Measurements from ENCODE around the gene MYO3B. TPM values are rescaled to one million over a fixed set of nuclear protein-coding genes. Genes with fewer than 3 reads are reported as not detected.
A peak's percentile ranks its signal among the peaks of the same experiment; 100 is the strongest.

MYO3B gene
- total RNA-seq, 1 experiment from 2014 or later, result not detected

- Mint-ChIP-seq H3K9me3 (ENCODE audit: unreplicated experiment) (no peaks in the 10 kb centered on the region), H3K27ac (ENCODE audit: low read depth, unreplicated experiment) (no peak overlapping the region), H3K4me3 (ENCODE audit: unreplicated experiment) (no peak overlapping the region), H3K27me3 (ENCODE audit: insufficient read depth, unreplicated experiment) (no peaks in the 10 kb centered on the region), H3K4me1 (ENCODE audit: insufficient read depth, unreplicated experiment) (no peaks in the 10 kb centered on the region), H3K36me3 (ENCODE audit: insufficient read depth, unreplicated experiment) (no peaks in the 10 kb centered on the region)
- no peak for TF ChIP-seq CTCF (IDR thresholded peaks at IDR 0.05; ENCODE audit: unreplicated experiment)
- BruUV-seq (replicated peaks), result no TSS peak
- intact Hi-C loops (cut with micrococcal nuclease), result no loop called here
- DNase-seq (ENCODE audit: unreplicated experiment), result no peak
- POLR2A ChIA-PET, result interaction anchor here (0.6 to 0.9 kb wide), 2 partner anchors 11 to 71 kb away, joined by 3 read pairs; no protein-coding TSS in a partner anchor
- CTCF ChIA-PET, result no interaction called here
Measured at GRCh38 chr2:170229744-170230143, 51.8 kb downstream of the MYO3B start.

GRCh38 chr2:170235860-170236679, 58.1 kb downstream of the MYO3B start:
- no TSS peak for BruUV-seq (replicated peaks)
- TF ChIP-seq CTCF (IDR thresholded peaks at IDR 0.05; ENCODE audit: unreplicated experiment), result peak; percentile 60
- peak; percentile 70 for DNase-seq (ENCODE audit: unreplicated experiment)
- no peak overlapping the region for H3K4me3 Mint-ChIP-seq (ENCODE audit: unreplicated experiment)
- H3K9me3 Mint-ChIP-seq (ENCODE audit: unreplicated experiment), result no peaks in the 10 kb centered on the region
- H3K36me3 Mint-ChIP-seq (ENCODE audit: insufficient read depth, unreplicated experiment), result no peaks in the 10 kb centered on the region
- H3K4me1 Mint-ChIP-seq (ENCODE audit: insufficient read depth, unreplicated experiment), result no peaks in the 10 kb centered on the region
- H3K27ac Mint-ChIP-seq (ENCODE audit: low read depth, unreplicated experiment), result no peak overlapping the region
- intact Hi-C loops (cut with micrococcal nuclease), result loop anchor here (2.0 kb wide), 4 partner anchors 125 to 579 kb away; no protein-coding TSS in a partner anchor
- ChIA-PET POLR2A (no interaction called here), CTCF (interaction anchor here (0.5 to 2.1 kb wide), 28 partner anchors 9 to 580 kb away, joined by 3 to 8 read pairs (median 4); no protein-coding TSS in a partner anchor)
- peaks cover 41% of the 10 kb centered on the region for H3K27me3 Mint-ChIP-seq (ENCODE audit: insufficient read depth, unreplicated experiment)

GRCh38 chr2:170236680-170237047, 58.7 kb downstream of the MYO3B start:
- POLR2A ChIA-PET, result interaction anchor here (0.7 kb wide), 1 partner anchor 998 kb away, joined by 3 read pairs; no protein-coding TSS in a partner anchor
- CTCF ChIA-PET, result interaction anchor here (0.6 to 2.1 kb wide), 17 partner anchors 12 to 953 kb away, joined by 3 to 8 read pairs (median 4); partner anchors contain the start of gene GAD1
- no peaks in the 10 kb centered on the region for H3K9me3 Mint-ChIP-seq (ENCODE audit: unreplicated experiment)
- H3K4me1 Mint-ChIP-seq (ENCODE audit: insufficient read depth, unreplicated experiment), result no peaks in the 10 kb centered on the region
- H3K36me3 Mint-ChIP-seq (ENCODE audit: insufficient read depth, unreplicated experiment), result no peaks in the 10 kb centered on the region
- no peak for DNase-seq (ENCODE audit: unreplicated experiment)
- peaks cover 47% of the 10 kb centered on the region for H3K27me3 Mint-ChIP-seq (ENCODE audit: insufficient read depth, unreplicated experiment)
- H3K27ac Mint-ChIP-seq (ENCODE audit: low read depth, unreplicated experiment), result no peak overlapping the region
- intact Hi-C loops (cut with micrococcal nuclease), result loop anchor here (2.0 kb wide), 4 partner anchors 124 to 578 kb away; no protein-coding TSS in a partner anchor
- no peak overlapping the region for H3K4me3 Mint-ChIP-seq (ENCODE audit: unreplicated experiment)
- no TSS peak for BruUV-seq (replicated peaks)
- TF ChIP-seq CTCF (IDR thresholded peaks at IDR 0.05; ENCODE audit: unreplicated experiment), result no peak

GRCh38 chr2:170237572-170238120, 59.7 kb downstream of the MYO3B start:
- Mint-ChIP-seq H3K9me3 (ENCODE audit: unreplicated experiment) (no peaks in the 10 kb centered on the region), H3K4me1 (ENCODE audit: insufficient read depth, unreplicated experiment) (no peaks in the 10 kb centered on the region), H3K4me3 (ENCODE audit: unreplicated experiment) (no peak overlapping the region), H3K27me3 (ENCODE audit: insufficient read depth, unreplicated experiment) (peaks cover 51% of the 10 kb centered on the region), H3K27ac (ENCODE audit: low read depth, unreplicated experiment) (no peak overlapping the region), H3K36me3 (ENCODE audit: insufficient read depth, unreplicated experiment) (no peaks in the 10 kb centered on the region)
- CTCF ChIA-PET, result interaction anchor here (0.5 to 1.4 kb wide), 8 partner anchors 16 to 952 kb away, joined by 3 to 8 read pairs (median 4); partner anchors contain the start of gene GAD1
- POLR2A ChIA-PET, result interaction anchor here (0.6 to 0.8 kb wide), 3 partner anchors 58 to 127 kb away, joined by 3 to 4 read pairs (median 4); no protein-coding TSS in a partner anchor
- intact Hi-C loops (cut with micrococcal nuclease), result loop anchor here (2.0 kb wide), 4 partner anchors 123 to 577 kb away; no protein-coding TSS in a partner anchor
- no peak for TF ChIP-seq CTCF (IDR thresholded peaks at IDR 0.05; ENCODE audit: unreplicated experiment)
- no peak for DNase-seq (ENCODE audit: unreplicated experiment)
- no TSS peak for BruUV-seq (replicated peaks)
